Astrocyte (in vitro differentiated cells and primary cell): Measurements from ENCODE around the gene SYT2.

Source experiments
- EZH2 ChIP-seq: IDR thresholded peaks from 2 replicates; pipeline ENCODE4 v1.6.1; 2012; ENCODE audit warnings: mild to moderate bottlenecking, low read length, inconsistent platforms; ENCODE audit not compliant: insufficient read depth
- TF ChIP-seq, protein P1 (sequence below): IDR thresholded peaks from 2 replicates; pipeline ENCODE4 v1.5.1; 2011; ENCODE audit warnings: low read depth, mild to moderate bottlenecking, inconsistent platforms, low read length, moderate library complexity; ENCODE audit not compliant: insufficient read depth

DNA sequence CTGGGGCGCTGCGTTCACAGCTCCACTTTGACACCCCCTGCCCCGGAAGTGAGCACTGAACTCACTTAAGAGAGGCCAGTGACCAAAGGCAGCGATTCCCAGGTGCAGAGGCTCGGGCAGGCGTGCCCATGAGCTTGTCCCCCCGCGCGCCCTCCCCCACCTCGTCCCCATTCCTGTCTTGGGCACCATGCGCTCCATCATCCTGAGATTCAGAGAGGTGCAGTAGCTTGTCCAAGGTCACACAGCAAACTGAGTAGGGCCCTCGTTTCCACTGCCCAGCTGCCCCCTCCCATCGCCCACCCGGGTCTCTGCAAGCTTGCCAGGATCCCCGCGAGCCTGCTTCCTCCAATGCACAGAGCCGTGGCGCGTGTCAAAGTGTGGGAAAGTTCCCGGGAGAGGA lies 68.0 kb downstream of the SYT2 start:
- TF ChIP-seq, protein P1, sequence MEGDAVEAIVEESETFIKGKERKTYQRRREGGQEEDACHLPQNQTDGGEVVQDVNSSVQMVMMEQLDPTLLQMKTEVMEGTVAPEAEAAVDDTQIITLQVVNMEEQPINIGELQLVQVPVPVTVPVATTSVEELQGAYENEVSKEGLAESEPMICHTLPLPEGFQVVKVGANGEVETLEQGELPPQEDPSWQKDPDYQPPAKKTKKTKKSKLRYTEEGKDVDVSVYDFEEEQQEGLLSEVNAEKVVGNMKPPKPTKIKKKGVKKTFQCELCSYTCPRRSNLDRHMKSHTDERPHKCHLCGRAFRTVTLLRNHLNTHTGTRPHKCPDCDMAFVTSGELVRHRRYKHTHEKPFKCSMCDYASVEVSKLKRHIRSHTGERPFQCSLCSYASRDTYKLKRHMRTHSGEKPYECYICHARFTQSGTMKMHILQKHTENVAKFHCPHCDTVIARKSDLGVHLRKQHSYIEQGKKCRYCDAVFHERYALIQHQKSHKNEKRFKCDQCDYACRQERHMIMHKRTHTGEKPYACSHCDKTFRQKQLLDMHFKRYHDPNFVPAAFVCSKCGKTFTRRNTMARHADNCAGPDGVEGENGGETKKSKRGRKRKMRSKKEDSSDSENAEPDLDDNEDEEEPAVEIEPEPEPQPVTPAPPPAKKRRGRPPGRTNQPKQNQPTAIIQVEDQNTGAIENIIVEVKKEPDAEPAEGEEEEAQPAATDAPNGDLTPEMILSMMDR = no peak
- TF ChIP-seq EZH2 = no peak
